Trophoblast cell (in vitro differentiated cells and primary cell): ENCODE measurements around the gene GRID1.
"Not testable (repeated sequence)": the region's sequence is repeated elsewhere in the genome, so short reads cannot be mapped to it uniquely, and the experiment has no call there.

Experiments
- DNase-seq, 2 donors: peaks; one replicate each; pipeline ENCODE4 v3.0.0-alpha.2; 2016
- H2AFZ ChIP-seq: 2 replicates; pipeline ENCODE4 v1.6.1; 2013; ENCODE audit warnings: low read length, moderate library complexity, mild to moderate bottlenecking; ENCODE audit not compliant: insufficient read depth, poor library complexity
- H2AK5ac ChIP-seq: 2 replicates; pipeline ENCODE4 v1.6.1; 2013; ENCODE audit warnings: mild to moderate bottlenecking, low read length
- H2BK120ac ChIP-seq: 2 replicates; pipeline ENCODE4 v1.6.1; 2013; ENCODE audit warnings: low read length, mild to moderate bottlenecking, moderate library complexity; ENCODE audit not compliant: insufficient read depth, poor library complexity
- H2BK12ac ChIP-seq: 2 replicates; pipeline ENCODE4 v1.6.1; 2013; ENCODE audit warnings: mild to moderate bottlenecking, low read length, moderate library complexity
- H2BK5ac ChIP-seq: 2 replicates; pipeline ENCODE4 v1.6.1; 2013; ENCODE audit warnings: low read length, low read depth, moderate library complexity, mild to moderate bottlenecking; ENCODE audit not compliant: poor library complexity
- H3K14ac ChIP-seq: 2 replicates; pipeline ENCODE4 v1.6.1; 2013; ENCODE audit warnings: mild to moderate bottlenecking, low read length
- H3K18ac ChIP-seq: 2 replicates; pipeline ENCODE4 v1.6.1; 2013; ENCODE audit warnings: mild to moderate bottlenecking, low read length
- H3K23ac ChIP-seq: 2 replicates; pipeline ENCODE4 v1.6.1; 2013; ENCODE audit warnings: low read length
- H3K27ac ChIP-seq: 2 replicates; pipeline ENCODE4 v1.5.1; 2013; ENCODE audit warnings: low read depth, mild to moderate bottlenecking, inconsistent platforms, low read length, moderate library complexity
- H3K27me3 ChIP-seq: 2 replicates; pipeline ENCODE4 v1.6.1; 2013; ENCODE audit warnings: inconsistent platforms, mild to moderate bottlenecking, low read length, moderate library complexity; ENCODE audit not compliant: insufficient read depth
- H3K36me3 ChIP-seq, 2 experiments: 1 replicate in 1 of 2; 2 replicates in 1 of 2; pipeline ENCODE4 v1.6.1; 2013; ENCODE audit warnings: low read length in 2 of 2, mild to moderate bottlenecking in 2 of 2, moderate library complexity in 1 of 2; ENCODE audit not compliant: insufficient read depth in 2 of 2, control insufficient read depth in 1 of 2
- H3K4ac ChIP-seq: 2 replicates; pipeline ENCODE4 v1.6.1; 2013; ENCODE audit warnings: low read depth, mild to moderate bottlenecking, low read length, moderate library complexity
- H3K4me1 ChIP-seq, 2 experiments: 1 replicate in 1 of 2; 2 replicates in 1 of 2; pipeline ENCODE4 v1.6.1; 2013; ENCODE audit warnings: low read length in 2 of 2, mild to moderate bottlenecking in 2 of 2, moderate library complexity in 1 of 2; ENCODE audit not compliant: insufficient read depth in 2 of 2, control insufficient read depth in 1 of 2
- H3K4me2 ChIP-seq: 2 replicates; pipeline ENCODE4 v1.6.1; 2013; ENCODE audit warnings: inconsistent platforms, mild to moderate bottlenecking, low read length, moderate library complexity
- H3K4me3 ChIP-seq: 2 replicates; pipeline ENCODE4 v1.5.1; 2013; ENCODE audit warnings: mild to moderate bottlenecking, low read depth, low read length, inconsistent platforms
- H3K79me1 ChIP-seq: one replicate; pipeline ENCODE4 v1.6.1; 2013; ENCODE audit warnings: low read length
- H3K79me2 ChIP-seq: 2 replicates; pipeline ENCODE4 v1.6.1; 2013; ENCODE audit warnings: low read length, mild to moderate bottlenecking; ENCODE audit not compliant: control insufficient read depth, insufficient read depth, poor library complexity
- H3K9ac ChIP-seq: 2 replicates; pipeline ENCODE4 v1.6.1; 2013; ENCODE audit warnings: mild to moderate bottlenecking, low read length
- H3K9me3 ChIP-seq: 2 replicates; pipeline ENCODE4 v1.6.1; 2013; ENCODE audit warnings: low read depth, mild to moderate bottlenecking, control low read depth, inconsistent platforms, low read length; ENCODE audit not compliant: insufficient read depth
- H4K12ac ChIP-seq: 2 replicates; pipeline ENCODE4 v1.6.1; 2013; ENCODE audit warnings: low read depth, mild to moderate bottlenecking, low read length, moderate library complexity
- H4K8ac ChIP-seq: 2 replicates; pipeline ENCODE4 v1.6.1; 2013; ENCODE audit warnings: low read depth, mild to moderate bottlenecking, low read length, moderate library complexity
- H4K91ac ChIP-seq: one replicate; pipeline ENCODE4 v1.6.1; 2013; ENCODE audit warnings: low read depth, mild to moderate bottlenecking, low read length, moderate library complexity
- WGBS: extraction: QIAGEN DNeasy Blood & Tissue Kit; methylation state at CpG from one replicate; pipeline ENCODE4 v1.1.7; 2013; ENCODE audit warnings: missing lambda C conversion rate; ENCODE audit not compliant: insufficient read length, insufficient coverage; ENCODE audit errors: extremely low coverage; 5-methylcytosine and 5-hydroxymethylcytosine counted together

The GRID1 gene

GRCh38 chr10:85929993-85930392, 436.6 kb downstream of the GRID1 start:
- H3K9me3 ChIP-seq, H2BK120ac ChIP-seq, H3K27ac ChIP-seq, H3K4me1 ChIP-seq, H4K8ac ChIP-seq, H2BK12ac ChIP-seq, H3K4ac ChIP-seq, H3K14ac ChIP-seq, H4K91ac ChIP-seq, H3K36me3 ChIP-seq, H3K79me1 ChIP-seq, H3K79me2 ChIP-seq, H4K12ac ChIP-seq, H2BK5ac ChIP-seq, H2AFZ ChIP-seq, DNase-seq, H3K23ac ChIP-seq, H3K27me3 ChIP-seq, H2AK5ac ChIP-seq, H3K18ac ChIP-seq, H3K4me3 ChIP-seq, H3K9ac ChIP-seq, H3K4me2 ChIP-seq: not testable (repeated sequence)
- no CpG with 5 or more reads among the region's 7 CpGs for WGBS

GRCh38 chr10:85927952-85928665, 438.5 kb downstream of the GRID1 start:
- no peak overlapping the region for H3K14ac ChIP-seq
- H3K23ac ChIP-seq: no peak overlapping the region
- no peak overlapping the region for H3K18ac ChIP-seq
- no peaks in the 10 kb centered on the region for H3K9me3 ChIP-seq
- H2BK5ac ChIP-seq: no peak overlapping the region
- no peaks in the 10 kb centered on the region for H3K4me1 ChIP-seq
- H3K79me2 ChIP-seq: no peaks in the 10 kb centered on the region
- no peaks in the 10 kb centered on the region for H3K79me1 ChIP-seq
- H3K4me2 ChIP-seq: no peak overlapping the region
- no CpG with 5 or more reads among the region's 9 CpGs for WGBS
- H3K4ac ChIP-seq: no peak overlapping the region
- no peak overlapping the region for H4K8ac ChIP-seq
- no peak overlapping the region for H2AK5ac ChIP-seq
- H2BK12ac ChIP-seq: no peak overlapping the region
- no peaks in the 10 kb centered on the region for H3K36me3 ChIP-seq
- no peak overlapping the region for H3K4me3 ChIP-seq
- H4K12ac ChIP-seq: no peak overlapping the region
- no peak overlapping the region for H3K9ac ChIP-seq
- DNase-seq: peak; percentile 56 to 73
- no peak overlapping the region for H4K91ac ChIP-seq
- H3K27me3 ChIP-seq: no peaks in the 10 kb centered on the region
- H2BK120ac ChIP-seq: no peak overlapping the region
- no peak overlapping the region for H3K27ac ChIP-seq
- no peak overlapping the region for H2AFZ ChIP-seq

GRCh38 chr10:85926986-85927385, 439.6 kb downstream of the GRID1 start:
- Histone ChIP-seq H2AFZ (no peak overlapping the region), H3K18ac (no peak overlapping the region), H2BK12ac (no peak overlapping the region), H3K4me1 (no peaks in the 10 kb centered on the region), H4K12ac (no peak overlapping the region), H4K91ac (no peak overlapping the region), H3K4me2 (no peak overlapping the region), H3K4ac (no peak overlapping the region), H3K36me3 (no peaks in the 10 kb centered on the region), H3K79me1 (no peaks in the 10 kb centered on the region), H3K9ac (no peak overlapping the region), H3K23ac (no peak overlapping the region), H2BK5ac (no peak overlapping the region), H2AK5ac (no peak overlapping the region), H3K79me2 (no peaks in the 10 kb centered on the region), H3K9me3 (no peaks in the 10 kb centered on the region), H3K4me3 (peak overlapping the region; percentile 21), H3K27me3 (no peaks in the 10 kb centered on the region), H3K27ac (no peak overlapping the region), H3K14ac (no peak overlapping the region), H4K8ac (no peak overlapping the region), H2BK120ac (no peak overlapping the region)
- WGBS: no CpG with 5 or more reads among the region's 3 CpGs
- DNase-seq: no peak

- H2BK12ac ChIP-seq: no peak overlapping the region
Observed at GRCh38 chr10:85926136-85926535, 440.5 kb downstream of the GRID1 start.

More at GRCh38 chr10:85926136-85926535, 440.5 kb downstream of the GRID1 start:
- H3K9ac ChIP-seq: no peak overlapping the region
- H3K18ac ChIP-seq: no peak overlapping the region
- H2AFZ ChIP-seq: no peak overlapping the region
- H3K14ac ChIP-seq: no peak overlapping the region
- no peaks in the 10 kb centered on the region for H3K79me1 ChIP-seq
- no peak overlapping the region for H4K12ac ChIP-seq
- no peaks in the 10 kb centered on the region for H3K9me3 ChIP-seq
- H3K27ac ChIP-seq: no peak overlapping the region
- no peak overlapping the region for H3K4me3 ChIP-seq
- no peak for DNase-seq
- no peaks in the 10 kb centered on the region for H3K36me3 ChIP-seq
- no peak overlapping the region for H2BK5ac ChIP-seq
- WGBS: no CpG with 5 or more reads among the region's 5 CpGs
- no peak overlapping the region for H2BK120ac ChIP-seq
- no peak overlapping the region for H4K91ac ChIP-seq
- H4K8ac ChIP-seq: no peak overlapping the region
- H2AK5ac ChIP-seq: no peak overlapping the region
- H3K79me2 ChIP-seq: no peaks in the 10 kb centered on the region
- no peak overlapping the region for H3K23ac ChIP-seq
- H3K4me2 ChIP-seq: no peak overlapping the region
- H3K4ac ChIP-seq: no peak overlapping the region
- no peaks in the 10 kb centered on the region for H3K27me3 ChIP-seq
- no peaks in the 10 kb centered on the region for H3K4me1 ChIP-seq
